NCI-H187 treated with DMSO at 0.1 percent for 48 hours (cell line): ENCODE data around the gene PTBP2.

ENCODE experiments used
- DNase-seq: peaks from one replicate; lab custom pipeline; 2025; lab: John Stamatoyannopoulos, UW

PTBP2 gene

GRCh38 chr1:96825950-96826576 is 104.5 kb downstream of the PTBP2 start:
- DNase-seq: no peak

GRCh38 chr1:96833376-96833775 is 111.8 kb downstream of the PTBP2 start:
- no peak for DNase-seq

GRCh38 chr1:96834986-96835385 is 113.4 kb downstream of the PTBP2 start:
- no peak for DNase-seq

GRCh38 chr1:96837057-96837780 is 115.6 kb downstream of the PTBP2 start:
- DNase-seq: no peak

- no peak for DNase-seq
Observed at GRCh38 chr1:96837781-96838216, 116.2 kb downstream of the PTBP2 start.

GRCh38 chr1:96840396-96840795 is 118.8 kb downstream of the PTBP2 start:
- DNase-seq: no peak

GRCh38 chr1:96842215-96842614 is 120.6 kb downstream of the PTBP2 start:
- no peak for DNase-seq

- DNase-seq: no peak
Observed at GRCh38 chr1:96843196-96843595, 121.6 kb downstream of the PTBP2 start.

- DNase-seq: no peak
Observed at GRCh38 chr1:96843601-96844000, 122.0 kb downstream of the PTBP2 start.

GRCh38 chr1:96845464-96845863 is 123.9 kb downstream of the PTBP2 start:
- no peak for DNase-seq

- DNase-seq: no peak
Observed at GRCh38 chr1:96861836-96862235, 140.3 kb downstream of the PTBP2 start.

- DNase-seq: no peak
Observed at GRCh38 chr1:96863449-96863848, 141.9 kb downstream of the PTBP2 start.
